HepG2 (cell line): ENCODE results near the gene FGD5. TPM values are rescaled to one million over a fixed set of nuclear protein-coding genes. Genes with fewer than 3 reads are reported as not detected.

ENCODE experiments used
- ZNF331 ChIP-seq: sonication (generic); formaldehyde crosslinking; IDR thresholded peaks from 2 replicates; pipeline ENCODE4 v1.4.0; 2020; ENCODE audit warnings: missing genetic modification reagents
- ZNF629 ChIP-seq: sonication (generic); formaldehyde crosslinking; conservative IDR thresholded peaks from 2 replicates; pipeline ENCODE4 v1.5.0; 2020; ENCODE audit warnings: missing genetic modification reagents
- polyA plus RNA-seq, 8 experiments: library from polyadenylated mRNA; depleted of rRNA in 3 of 8; stranded (reverse) in 7 of 8; unstranded in 1 of 8; fragments of >200 nt; fragmentation: Illumina TruSeq in 4 of 8; extraction: Trizol in 4 of 8; gene quantifications; 2 replicates each; pipeline versions ENCODE4 v1.2.1 to v1.2.3, GENCODE V29; 2011 to 2016; ENCODE audit warnings: low read depth in 4 of 8, missing spikeins in 1 of 8, mixed read lengths in 1 of 8; ENCODE audit not compliant: insufficient read depth in 1 of 8
- total RNA-seq, 5 experiments: library from RNA; depleted of rRNA; stranded (reverse); fragments of >200 nt; fragmentation: Illumina TruSeq; extraction: Trizol; gene quantifications; 2 replicates each; pipeline ENCODE4 v1.2.3, GENCODE V29; 2016; ENCODE audit warnings: low read depth in 1 of 5
- TF ChIP-seq, protein P1 (sequence below), 2 experiments: sonication (generic) in 1 of 2; formaldehyde crosslinking in 1 of 2; IDR thresholded peaks; 2 replicates each; pipeline versions ENCODE4 v1.6.1 to v1.9.0; 2014 to 2022; ENCODE audit warnings: antibody characterized with exemption in 1 of 2, borderline replicate concordance in 1 of 2, inconsistent platforms in 1 of 2, low read depth in 1 of 2, missing genetic modification reagents in 1 of 2
- TF ChIP-seq, protein P2 (sequence below): IDR thresholded peaks from 2 replicates; pipeline ENCODE4 v1.6.1; 2016; ENCODE audit warnings: low read depth
- TF ChIP-seq, protein P3 (sequence below), 2 experiments: sonication (generic) in 1 of 2; formaldehyde crosslinking in 1 of 2; IDR thresholded peaks; 2 replicates each; pipeline versions ENCODE4 v1.4.0 to v1.6.1; 2016 to 2020; ENCODE audit warnings: borderline replicate concordance in 1 of 2, low read depth in 1 of 2, mild to moderate bottlenecking in 1 of 2, missing genetic modification reagents in 1 of 2
- TF ChIP-seq, protein P4 (sequence below): IDR thresholded peaks from 2 replicates; pipeline ENCODE4 v1.6.1; 2016; ENCODE audit warnings: low read depth, missing genetic modification reagents, missing compliant biosample characterization

Gene FGD5
- total and polyA plus RNA-seq, 2 of the 13 experiments (the other 11 are each of a cell fraction or from before 2014, with no cell fraction given) = 0.17 TPM; not detected in 1

DNA sequence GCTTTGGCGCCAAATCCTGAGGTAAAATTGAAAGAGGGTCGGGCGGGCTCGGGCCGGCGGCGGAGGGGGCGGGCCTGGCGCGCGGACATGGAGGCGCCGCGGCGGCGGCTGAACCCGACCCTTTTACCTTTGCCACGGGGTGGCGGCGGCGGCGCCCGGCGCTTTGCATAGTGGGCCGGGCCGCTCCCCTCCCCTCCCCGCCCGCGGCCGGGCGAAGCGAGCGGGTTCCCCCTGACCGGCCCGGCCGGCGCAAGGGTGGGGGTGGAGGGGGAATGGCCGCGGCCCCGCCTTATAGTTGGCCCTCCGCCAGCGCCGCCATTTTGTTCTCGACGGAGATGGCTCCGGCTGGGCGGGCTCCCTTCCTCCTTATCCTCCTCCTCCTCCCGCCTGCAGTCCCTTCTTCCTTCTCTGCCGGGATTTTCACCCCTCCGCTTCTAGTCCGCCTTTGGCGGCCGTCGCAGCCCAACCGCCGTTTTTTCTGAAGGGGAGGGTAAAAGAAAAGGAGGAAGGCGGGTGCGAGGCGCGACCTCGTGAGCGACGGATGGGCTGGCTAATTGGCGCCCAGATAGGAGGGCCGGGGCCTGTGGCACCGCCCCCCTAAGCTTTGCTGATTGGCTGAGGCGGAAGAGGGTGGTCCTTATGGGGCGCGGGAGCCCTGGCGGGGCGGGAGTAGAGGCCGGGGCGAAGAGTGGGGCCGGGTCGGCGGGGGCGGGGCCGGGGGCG, 129.3 kb downstream of the FGD5 start (continued):
- TF ChIP-seq, protein P1, sequence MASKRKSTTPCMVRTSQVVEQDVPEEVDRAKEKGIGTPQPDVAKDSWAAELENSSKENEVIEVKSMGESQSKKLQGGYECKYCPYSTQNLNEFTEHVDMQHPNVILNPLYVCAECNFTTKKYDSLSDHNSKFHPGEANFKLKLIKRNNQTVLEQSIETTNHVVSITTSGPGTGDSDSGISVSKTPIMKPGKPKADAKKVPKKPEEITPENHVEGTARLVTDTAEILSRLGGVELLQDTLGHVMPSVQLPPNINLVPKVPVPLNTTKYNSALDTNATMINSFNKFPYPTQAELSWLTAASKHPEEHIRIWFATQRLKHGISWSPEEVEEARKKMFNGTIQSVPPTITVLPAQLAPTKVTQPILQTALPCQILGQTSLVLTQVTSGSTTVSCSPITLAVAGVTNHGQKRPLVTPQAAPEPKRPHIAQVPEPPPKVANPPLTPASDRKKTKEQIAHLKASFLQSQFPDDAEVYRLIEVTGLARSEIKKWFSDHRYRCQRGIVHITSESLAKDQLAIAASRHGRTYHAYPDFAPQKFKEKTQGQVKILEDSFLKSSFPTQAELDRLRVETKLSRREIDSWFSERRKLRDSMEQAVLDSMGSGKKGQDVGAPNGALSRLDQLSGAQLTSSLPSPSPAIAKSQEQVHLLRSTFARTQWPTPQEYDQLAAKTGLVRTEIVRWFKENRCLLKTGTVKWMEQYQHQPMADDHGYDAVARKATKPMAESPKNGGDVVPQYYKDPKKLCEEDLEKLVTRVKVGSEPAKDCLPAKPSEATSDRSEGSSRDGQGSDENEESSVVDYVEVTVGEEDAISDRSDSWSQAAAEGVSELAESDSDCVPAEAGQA (IDR thresholded peaks at IDR 0.05; ENCODE audit: low read depth) = peak; percentile 83
- TF ChIP-seq, protein P1 (CRISPR knock-in tag; IDR thresholded peaks at IDR 0.05; ENCODE audit: borderline replicate concordance) = no peak
- TF ChIP-seq, protein P2, sequence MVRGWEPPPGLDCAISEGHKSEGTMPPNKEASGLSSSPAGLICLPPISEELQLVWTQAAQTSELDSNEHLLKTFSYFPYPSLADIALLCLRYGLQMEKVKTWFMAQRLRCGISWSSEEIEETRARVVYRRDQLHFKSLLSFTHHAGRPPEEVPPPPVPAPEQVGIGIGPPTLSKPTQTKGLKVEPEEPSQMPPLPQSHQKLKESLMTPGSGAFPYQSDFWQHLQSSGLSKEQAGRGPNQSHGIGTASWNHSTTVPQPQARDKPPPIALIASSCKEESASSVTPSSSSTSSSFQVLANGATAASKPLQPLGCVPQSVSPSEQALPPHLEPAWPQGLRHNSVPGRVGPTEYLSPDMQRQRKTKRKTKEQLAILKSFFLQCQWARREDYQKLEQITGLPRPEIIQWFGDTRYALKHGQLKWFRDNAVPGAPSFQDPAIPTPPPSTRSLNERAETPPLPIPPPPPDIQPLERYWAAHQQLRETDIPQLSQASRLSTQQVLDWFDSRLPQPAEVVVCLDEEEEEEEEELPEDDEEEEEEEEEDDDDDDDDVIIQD (CRISPR knock-in tag) = no peak
- TF ChIP-seq ZNF629 (CRISPR knock-in tag) (no peak), ZNF331 (peak; percentile 29; the same call in 1 of the 2 replicates)
- TF ChIP-seq, protein P3, sequence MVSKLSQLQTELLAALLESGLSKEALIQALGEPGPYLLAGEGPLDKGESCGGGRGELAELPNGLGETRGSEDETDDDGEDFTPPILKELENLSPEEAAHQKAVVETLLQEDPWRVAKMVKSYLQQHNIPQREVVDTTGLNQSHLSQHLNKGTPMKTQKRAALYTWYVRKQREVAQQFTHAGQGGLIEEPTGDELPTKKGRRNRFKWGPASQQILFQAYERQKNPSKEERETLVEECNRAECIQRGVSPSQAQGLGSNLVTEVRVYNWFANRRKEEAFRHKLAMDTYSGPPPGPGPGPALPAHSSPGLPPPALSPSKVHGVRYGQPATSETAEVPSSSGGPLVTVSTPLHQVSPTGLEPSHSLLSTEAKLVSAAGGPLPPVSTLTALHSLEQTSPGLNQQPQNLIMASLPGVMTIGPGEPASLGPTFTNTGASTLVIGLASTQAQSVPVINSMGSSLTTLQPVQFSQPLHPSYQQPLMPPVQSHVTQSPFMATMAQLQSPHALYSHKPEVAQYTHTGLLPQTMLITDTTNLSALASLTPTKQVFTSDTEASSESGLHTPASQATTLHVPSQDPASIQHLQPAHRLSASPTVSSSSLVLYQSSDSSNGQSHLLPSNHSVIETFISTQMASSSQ (IDR thresholded peaks at IDR 0.05; ENCODE audit: low read depth) = no peak
- TF ChIP-seq, protein P3 (CRISPR knock-in tag; IDR thresholded peaks at IDR 0.05; ENCODE audit: borderline replicate concordance) = 0 out of 2 replicates have a peak, but pooled peaks have one; percentile 11
- TF ChIP-seq, protein P4, sequence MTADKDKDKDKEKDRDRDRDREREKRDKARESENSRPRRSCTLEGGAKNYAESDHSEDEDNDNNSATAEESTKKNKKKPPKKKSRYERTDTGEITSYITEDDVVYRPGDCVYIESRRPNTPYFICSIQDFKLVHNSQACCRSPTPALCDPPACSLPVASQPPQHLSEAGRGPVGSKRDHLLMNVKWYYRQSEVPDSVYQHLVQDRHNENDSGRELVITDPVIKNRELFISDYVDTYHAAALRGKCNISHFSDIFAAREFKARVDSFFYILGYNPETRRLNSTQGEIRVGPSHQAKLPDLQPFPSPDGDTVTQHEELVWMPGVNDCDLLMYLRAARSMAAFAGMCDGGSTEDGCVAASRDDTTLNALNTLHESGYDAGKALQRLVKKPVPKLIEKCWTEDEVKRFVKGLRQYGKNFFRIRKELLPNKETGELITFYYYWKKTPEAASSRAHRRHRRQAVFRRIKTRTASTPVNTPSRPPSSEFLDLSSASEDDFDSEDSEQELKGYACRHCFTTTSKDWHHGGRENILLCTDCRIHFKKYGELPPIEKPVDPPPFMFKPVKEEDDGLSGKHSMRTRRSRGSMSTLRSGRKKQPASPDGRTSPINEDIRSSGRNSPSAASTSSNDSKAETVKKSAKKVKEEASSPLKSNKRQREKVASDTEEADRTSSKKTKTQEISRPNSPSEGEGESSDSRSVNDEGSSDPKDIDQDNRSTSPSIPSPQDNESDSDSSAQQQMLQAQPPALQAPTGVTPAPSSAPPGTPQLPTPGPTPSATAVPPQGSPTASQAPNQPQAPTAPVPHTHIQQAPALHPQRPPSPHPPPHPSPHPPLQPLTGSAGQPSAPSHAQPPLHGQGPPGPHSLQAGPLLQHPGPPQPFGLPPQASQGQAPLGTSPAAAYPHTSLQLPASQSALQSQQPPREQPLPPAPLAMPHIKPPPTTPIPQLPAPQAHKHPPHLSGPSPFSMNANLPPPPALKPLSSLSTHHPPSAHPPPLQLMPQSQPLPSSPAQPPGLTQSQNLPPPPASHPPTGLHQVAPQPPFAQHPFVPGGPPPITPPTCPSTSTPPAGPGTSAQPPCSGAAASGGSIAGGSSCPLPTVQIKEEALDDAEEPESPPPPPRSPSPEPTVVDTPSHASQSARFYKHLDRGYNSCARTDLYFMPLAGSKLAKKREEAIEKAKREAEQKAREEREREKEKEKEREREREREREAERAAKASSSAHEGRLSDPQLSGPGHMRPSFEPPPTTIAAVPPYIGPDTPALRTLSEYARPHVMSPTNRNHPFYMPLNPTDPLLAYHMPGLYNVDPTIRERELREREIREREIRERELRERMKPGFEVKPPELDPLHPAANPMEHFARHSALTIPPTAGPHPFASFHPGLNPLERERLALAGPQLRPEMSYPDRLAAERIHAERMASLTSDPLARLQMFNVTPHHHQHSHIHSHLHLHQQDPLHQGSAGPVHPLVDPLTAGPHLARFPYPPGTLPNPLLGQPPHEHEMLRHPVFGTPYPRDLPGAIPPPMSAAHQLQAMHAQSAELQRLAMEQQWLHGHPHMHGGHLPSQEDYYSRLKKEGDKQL = 0 out of 2 replicates have a peak, but pooled peaks have one; percentile 8
